Neuronal stem cell (in vitro differentiated cells): ENCODE results near the gene ZMIZ1.

ENCODE experiments used
- DNase-seq: peaks from one replicate; pipeline ENCODE4 v3.0.0-alpha.2; 2013; ENCODE audit warnings: low spot score
- H2AFZ ChIP-seq: one replicate; pipeline ENCODE4 v1.6.1; 2013; ENCODE audit warnings: mild to moderate bottlenecking, low read length, inconsistent platforms
- H2AK5ac ChIP-seq: 2 replicates; pipeline ENCODE4 v1.6.1; 2013; ENCODE audit warnings: low read depth, mild to moderate bottlenecking, inconsistent platforms, low read length, moderate library complexity, mixed read lengths
- H2BK120ac ChIP-seq: 2 replicates; pipeline ENCODE4 v1.6.1; 2013; ENCODE audit warnings: low read depth, mild to moderate bottlenecking, inconsistent platforms, low read length, moderate library complexity, mixed read lengths
- H2BK12ac ChIP-seq: one replicate; pipeline ENCODE4 v1.6.1; 2013; ENCODE audit warnings: low read length, inconsistent platforms
- H2BK15ac ChIP-seq: 2 replicates; pipeline ENCODE4 v1.6.1; 2013; ENCODE audit warnings: mild to moderate bottlenecking, low read length, inconsistent platforms, mixed read lengths
- H2BK5ac ChIP-seq: one replicate; pipeline ENCODE4 v1.6.1; 2013; ENCODE audit warnings: inconsistent platforms, mild to moderate bottlenecking, low read length, moderate library complexity
- H3K14ac ChIP-seq: one replicate; pipeline ENCODE4 v1.6.1; 2013; ENCODE audit warnings: low read length, inconsistent platforms
- H3K18ac ChIP-seq: 2 replicates; pipeline ENCODE4 v1.6.1; 2013; ENCODE audit warnings: low read length, inconsistent platforms
- H3K23ac ChIP-seq: 2 replicates; pipeline ENCODE4 v1.6.1; 2013; ENCODE audit warnings: low read depth, mild to moderate bottlenecking, mixed read lengths, low read length, inconsistent platforms; ENCODE audit not compliant: poor library complexity
- H3K27ac ChIP-seq: replicated peaks from 3 replicates; pipeline ENCODE4 v1.5.1; 2013; ENCODE audit warnings: low read length, inconsistent platforms
- H3K27me3 ChIP-seq, 3 experiments: 2 replicates each; pipeline ENCODE4 v1.6.1; 2013; ENCODE audit warnings: low read length in 3 of 3, mild to moderate bottlenecking in 2 of 3, inconsistent platforms in 1 of 3, low read depth in 1 of 3, mixed read lengths in 1 of 3, moderate library complexity in 1 of 3; ENCODE audit not compliant: control insufficient read depth in 3 of 3, insufficient read depth in 3 of 3
- H3K36me3 ChIP-seq, 2 donors: replicated peaks in 1 of 2; 2 replicates each; pipeline ENCODE4 v1.6.1; 2013; ENCODE audit warnings: low read length in 2 of 2; ENCODE audit not compliant: control insufficient read depth in 2 of 2, insufficient read depth in 2 of 2
- H3K4ac ChIP-seq: 2 replicates; pipeline ENCODE4 v1.6.1; 2013; ENCODE audit warnings: inconsistent platforms, mild to moderate bottlenecking, low read length, moderate library complexity
- H3K4me1 ChIP-seq, 2 donors: 1 replicate in 1 of 2; 2 replicates in 1 of 2; pipeline ENCODE4 v1.6.1; 2013; ENCODE audit warnings: low read length in 2 of 2, low read depth in 1 of 2; ENCODE audit not compliant: control insufficient read depth in 2 of 2, insufficient read depth in 1 of 2
- H3K4me2 ChIP-seq: one replicate; pipeline ENCODE4 v1.6.1; 2013; ENCODE audit warnings: mild to moderate bottlenecking, low read length, inconsistent platforms; ENCODE audit not compliant: insufficient read depth, poor library complexity, severe bottlenecking
- H3K4me3 ChIP-seq, 2 donors: 2 replicates each; pipeline ENCODE4 v1.5.1; 2013; ENCODE audit warnings: low read length in 2 of 2, mild to moderate bottlenecking in 2 of 2, inconsistent platforms in 1 of 2, moderate library complexity in 1 of 2
- H3K79me1 ChIP-seq: one replicate; pipeline ENCODE4 v1.6.1; 2013; ENCODE audit warnings: low read depth, mild to moderate bottlenecking, inconsistent platforms, low read length, moderate library complexity
- H3K9ac ChIP-seq: one replicate; pipeline ENCODE4 v1.6.1; 2013; ENCODE audit warnings: mild to moderate bottlenecking, low read depth, low read length, inconsistent platforms; ENCODE audit not compliant: poor library complexity
- H3K9me3 ChIP-seq, 2 donors: replicated peaks in 1 of 2; 2 replicates each; pipeline versions ENCODE3 to v1.6.1; 2013; ENCODE audit warnings: low read length in 2 of 2, mild to moderate bottlenecking in 2 of 2, inconsistent platforms in 1 of 2, low read depth in 1 of 2, mixed read lengths in 1 of 2, moderate library complexity in 1 of 2; ENCODE audit not compliant: control insufficient read depth in 2 of 2, insufficient read depth in 1 of 2
- H4K8ac ChIP-seq: one replicate; pipeline ENCODE4 v1.6.1; 2013; ENCODE audit warnings: low read depth, mild to moderate bottlenecking, inconsistent platforms, low read length, moderate library complexity
- H4K91ac ChIP-seq: one replicate; pipeline ENCODE4 v1.6.1; 2013; ENCODE audit warnings: low read length, low read depth, mild to moderate bottlenecking, inconsistent platforms; ENCODE audit not compliant: poor library complexity
- WGBS, 2 donors: extraction: QIAGEN DNeasy Blood & Tissue Kit; methylation state at CpG; one replicate each; pipeline ENCODE4 v1.1.7; 2013; ENCODE audit warnings: missing lambda C conversion rate in 2 of 2, mixed read lengths in 1 of 2; ENCODE audit not compliant: insufficient read length in 2 of 2, insufficient replicate concordance in 1 of 2; ENCODE audit errors: extremely low coverage in 2 of 2; 5-methylcytosine and 5-hydroxymethylcytosine counted together

ZMIZ1 gene

GRCh38 chr10:79247373-79248137 is 178.8 kb downstream of the ZMIZ1 start:
- no peak overlapping the region for H2BK120ac ChIP-seq
- no peak for DNase-seq

DNA sequence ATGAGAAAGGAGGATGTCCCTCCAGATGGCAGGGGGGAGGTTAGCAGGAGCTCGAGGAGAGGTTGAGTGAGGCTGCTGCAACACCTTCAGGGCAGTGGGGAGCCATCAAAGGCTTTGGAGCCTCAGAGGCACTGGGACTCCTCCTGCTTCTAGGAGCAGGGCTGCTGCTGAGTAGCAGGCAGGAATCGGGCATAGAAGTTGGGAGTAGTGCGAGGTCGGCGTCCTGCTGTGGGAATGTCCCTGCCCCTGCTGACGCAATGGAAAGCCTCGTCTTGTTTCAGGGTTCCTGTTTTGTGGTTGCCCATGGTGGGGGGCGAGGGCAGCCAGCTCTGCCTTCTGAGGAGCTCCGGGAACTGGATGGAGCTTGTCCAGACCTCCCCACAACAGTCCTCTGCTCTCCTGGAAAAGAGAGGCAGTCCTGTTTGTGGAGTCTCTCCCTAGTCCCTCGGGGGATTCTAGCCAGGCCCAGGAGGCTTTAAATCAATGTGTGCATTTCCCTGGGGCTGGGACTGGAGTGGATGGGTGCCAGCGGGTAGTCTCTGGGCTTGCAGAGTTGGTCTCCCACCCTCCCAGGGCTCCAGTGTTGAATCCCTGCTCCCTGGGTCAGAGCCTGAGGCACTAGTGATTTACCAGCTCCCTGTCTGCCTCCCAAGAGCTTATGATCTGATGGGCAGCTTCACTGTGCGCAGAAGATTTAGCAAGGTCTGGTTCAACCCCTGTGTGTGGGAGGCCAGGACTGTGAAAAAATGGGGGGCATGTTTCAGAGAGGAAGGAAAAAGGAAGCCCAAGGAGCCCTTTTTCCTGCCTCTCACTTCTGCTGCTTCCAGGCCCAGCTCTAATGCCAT is 179.8 kb downstream of the ZMIZ1 start:
- no peak overlapping the region for H3K4me2 ChIP-seq
- H2BK12ac ChIP-seq, result no peak overlapping the region
- no peak overlapping the region for H2AFZ ChIP-seq
- H4K8ac ChIP-seq, result no peak overlapping the region
- no peak overlapping the region for H2BK120ac ChIP-seq
- peaks cover 0 to 2% of the 10 kb centered on the region in 2 donors for H3K9me3 ChIP-seq
- H3K27ac ChIP-seq, result no peak overlapping the region
- H3K79me1 ChIP-seq, result peaks cover 26% of the 10 kb centered on the region
- H3K23ac ChIP-seq, result no peak overlapping the region
- H3K4ac ChIP-seq, result no peak overlapping the region
- no peak for DNase-seq
- H3K4me1 ChIP-seq, result peaks cover 10 to 11% of the 10 kb centered on the region in 2 donors
- H3K18ac ChIP-seq, result peak overlapping the region; percentile 23
- H3K27me3 ChIP-seq, result no peaks in the 10 kb centered on the region
- peak overlapping the region; percentile 27 for H3K9ac ChIP-seq
- no peak overlapping the region for H3K4me3 ChIP-seq
- WGBS, 2 donors, result no CpG with 5 or more reads among the region's 12 CpGs
- H3K14ac ChIP-seq, result peak overlapping the region; percentile 71
- no peak overlapping the region for H2AK5ac ChIP-seq
- H2BK5ac ChIP-seq, result no peak overlapping the region
- H3K36me3 ChIP-seq, result peaks cover 0 to 62% of the 10 kb centered on the region in 2 donors
- H4K91ac ChIP-seq, result peak overlapping the region; percentile 26
- H2BK15ac ChIP-seq, result no peak overlapping the region

More at GRCh38 chr10:79247373-79248137, 178.8 kb downstream of the ZMIZ1 start:
- H3K9ac ChIP-seq, result peak overlapping the region; percentile 45
- H3K4me2 ChIP-seq, result no peak overlapping the region
- H2AK5ac ChIP-seq, result no peak overlapping the region
- no peak overlapping the region for H2BK15ac ChIP-seq
- H3K18ac ChIP-seq, result no peak overlapping the region
- H3K23ac ChIP-seq, result no peak overlapping the region
- H2AFZ ChIP-seq, result no peak overlapping the region
- peaks cover 0 to 52% of the 10 kb centered on the region in 2 donors for H3K36me3 ChIP-seq
- WGBS, 2 donors, result no CpG with 5 or more reads among the region's 6 CpGs
- H3K14ac ChIP-seq, result no peak overlapping the region
- peaks cover 25% of the 10 kb centered on the region for H3K79me1 ChIP-seq
- H3K9me3 ChIP-seq, result peaks cover 0 to 2% of the 10 kb centered on the region in 2 donors
- H2BK12ac ChIP-seq, result no peak overlapping the region
- peaks cover 9 to 11% of the 10 kb centered on the region in 2 donors for H3K4me1 ChIP-seq
- no peak overlapping the region for H3K4me3 ChIP-seq
- H3K27me3 ChIP-seq, result no peaks in the 10 kb centered on the region
- no peak overlapping the region for H4K91ac ChIP-seq
- H4K8ac ChIP-seq, result no peak overlapping the region
- H3K27ac ChIP-seq, result no peak overlapping the region
- no peak overlapping the region for H3K4ac ChIP-seq
- no peak overlapping the region for H2BK5ac ChIP-seq

- Histone ChIP-seq H2AFZ (no peak overlapping the region), H4K91ac (no peak overlapping the region), H3K4me3 (no peak overlapping the region), H3K27me3 (no peaks in the 10 kb centered on the region), H3K9me3 (no peaks in the 10 kb centered on the region), H3K4me2 (no peak overlapping the region), H4K8ac (no peak overlapping the region), H2BK12ac (no peak overlapping the region), H3K4me1 (peaks cover 3 to 6% of the 10 kb centered on the region in 2 donors), H3K9ac (no peak overlapping the region), H2BK120ac (no peak overlapping the region), H2BK5ac (no peak overlapping the region), H3K79me1 (peaks cover 23% of the 10 kb centered on the region), H3K14ac (peak overlapping the region; percentile 25), H3K27ac (no peak overlapping the region), H2BK15ac (no peak overlapping the region), H3K23ac (peak overlapping the region; percentile 52), H3K4ac (no peak overlapping the region), H3K36me3 (peaks cover 0 to 58% of the 10 kb centered on the region in 2 donors), H2AK5ac (no peak overlapping the region), H3K18ac (peak overlapping the region; percentile 23)
- WGBS, 2 donors, result no CpG with 5 or more reads among the region's 20 CpGs
- no peak for DNase-seq
These were observed 180.7 kb downstream of the ZMIZ1 start for GRCh38 chr10:79249186-79250121.
